Measurements from ENCODE around the gene HOXC13.

Gene HOXC13

GRCh38 chr12:53977596-53978445, 39.2 kb downstream of the HOXC13 start (continued):
- TF ChIP-seq SCRT1 (tag by site-specific recombination; IDR thresholded peaks at IDR 0.05; ENCODE audit: borderline replicate concordance) (no peak), ZNF518A (tag by site-specific recombination; conservative IDR thresholded peaks at IDR 0.05; ENCODE audit: low read depth) (no peak), ZBTB20 (tag by site-specific recombination; IDR thresholded peaks at IDR 0.05) (peak; percentile 47; the same call in 1 of the 2 replicates), ZNF645 (tag by site-specific recombination; IDR thresholded peaks at IDR 0.05) (no peak), GLIS1 (tag by site-specific recombination; IDR thresholded peaks at IDR 0.05) (0 out of 2 replicates have a peak, but pooled peaks have one; percentile 21)

- no peaks in the 10 kb centered on the region for H3K9me3 ChIP-seq (ENCODE audit: control insufficient read depth, insufficient read depth, low read depth, low read length)
- POLR2A ChIA-PET = interaction anchor here (0.6 kb wide), 1 partner anchor 86 kb away, joined by 3 read pairs; no protein-coding TSS in a partner anchor
- no peak overlapping the region for H3K4me3 ChIP-seq (ENCODE audit: low read depth, low read length)
- peak overlapping the region; percentile 91 for H3K27ac ChIP-seq (ENCODE audit: extremely low read depth, low read depth, low read length)
- peaks cover 34% of the 10 kb centered on the region for H3K4me1 ChIP-seq (ENCODE audit: control insufficient read depth, insufficient read depth, low read length)
- CTCF ChIA-PET = interaction anchor here (0.7 kb wide), 1 partner anchor 195 kb away, joined by 3 read pairs; no protein-coding TSS in a partner anchor
- no peaks in the 10 kb centered on the region for H3K36me3 ChIP-seq (ENCODE audit: control insufficient read depth in 2 of 2, insufficient read depth in 1 of 2, low read length in 2 of 2)
- TF ChIP-seq ZNF37A (tag by site-specific recombination; IDR thresholded peaks at IDR 0.05) = no peak
- 0 out of 2 replicates have a peak, but pooled peaks have one; percentile 20 for TF ChIP-seq ZNF623 (tag by site-specific recombination; IDR thresholded peaks at IDR 0.05)
- peak; percentile 66; the same call in 1 of the 2 replicates for TF ChIP-seq KLF16 (tag by site-specific recombination; IDR thresholded peaks at IDR 0.05)
- peak; percentile 5 for TF ChIP-seq ZBTB26 (tag by site-specific recombination; optimal IDR thresholded peaks at IDR 0.05)
- TF ChIP-seq ZNF596 (tag by site-specific recombination; IDR thresholded peaks at IDR 0.05) = peak; percentile 16; the same call in 1 of the 2 replicates
- TF ChIP-seq ZIC2 (tag by site-specific recombination; IDR thresholded peaks at IDR 0.05) = peak; percentile 4; the same call in 1 of the 2 replicates
- TF ChIP-seq GLIS2 (tag by site-specific recombination; IDR thresholded peaks at IDR 0.05) = peak; percentile 71
- no peak for TF ChIP-seq ZFP69B (tag by site-specific recombination; IDR thresholded peaks at IDR 0.05)
- TF ChIP-seq KLF1 (tag by site-specific recombination; IDR thresholded peaks at IDR 0.05) = peak; percentile 94
- peak; percentile 30; the same call in 1 of the 2 replicates for TF ChIP-seq GLIS1 (tag by site-specific recombination; IDR thresholded peaks at IDR 0.05)
- peak; percentile 25; the same call in 1 of the 2 replicates for TF ChIP-seq ZNF398 (tag by site-specific recombination; IDR thresholded peaks at IDR 0.05)
- TF ChIP-seq ZNF580 (tag by site-specific recombination; IDR thresholded peaks at IDR 0.05) = 0 out of 2 replicates have a peak, but pooled peaks have one; percentile 12
- no peak for TF ChIP-seq ZSCAN23 (tag by site-specific recombination; IDR thresholded peaks at IDR 0.05)
- TF ChIP-seq ZNF561 (tag by site-specific recombination; IDR thresholded peaks at IDR 0.05; ENCODE audit: borderline replicate concordance) = peak; percentile 100
- peak; percentile 57 for TF ChIP-seq ZNF843 (tag by site-specific recombination; IDR thresholded peaks at IDR 0.05)
- TF ChIP-seq ZNF366 (tag by site-specific recombination; conservative IDR thresholded peaks at IDR 0.05) = 0 out of 2 replicates have a peak, but pooled peaks have one; percentile 8
- no peak for TF ChIP-seq ZNF423 (tag by site-specific recombination; IDR thresholded peaks at IDR 0.05)
- TF ChIP-seq ZNF660 (tag by site-specific recombination; IDR thresholded peaks at IDR 0.05) = peak; percentile 72; the same call in 1 of the 2 replicates
- no peak for TF ChIP-seq ZNF10 (tag by site-specific recombination; IDR thresholded peaks at IDR 0.05)
- TF ChIP-seq OSR2 (tag by site-specific recombination; IDR thresholded peaks at IDR 0.05) = peak; percentile 80
Measured at GRCh38 chr12:53978477-53979356, 40.1 kb downstream of the HOXC13 start.

Data from HEK293 (cell line).